Skeletal muscle cell (primary cell): ENCODE results near the gene OSBPL9.

Experiments used
- DNase-seq: peaks from one replicate; pipeline ENCODE4 v3.0.0-alpha.2; 2010; ENCODE audit warnings: low read depth
- H3K4me3 ChIP-seq: 2 replicates; pipeline ENCODE4 v1.5.1; 2011; ENCODE audit warnings: low read depth, mild to moderate bottlenecking, control low read depth, low read length, moderate library complexity

OSBPL9 gene

DNA sequence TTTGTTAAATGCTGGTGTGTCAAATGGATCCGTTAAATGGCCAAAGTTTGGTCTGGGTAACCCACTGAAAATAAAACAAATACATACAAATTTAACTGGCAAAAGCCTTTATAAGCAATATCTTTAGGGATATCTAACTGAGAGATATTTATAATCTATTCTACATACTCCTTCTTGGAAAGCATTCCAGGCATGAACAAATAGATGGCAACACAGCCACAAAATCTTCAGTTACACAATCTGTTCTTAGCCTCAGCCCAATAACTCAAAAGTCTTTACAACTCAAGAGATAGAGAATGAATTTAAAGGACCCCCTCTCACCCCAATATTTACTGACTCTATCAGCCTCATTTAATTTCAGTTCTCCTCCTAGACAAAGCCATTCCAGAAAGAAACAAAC is 202.9 kb downstream of the OSBPL9 start:
- no peak overlapping the region for H3K4me3 ChIP-seq
- no peak for DNase-seq

DNA sequence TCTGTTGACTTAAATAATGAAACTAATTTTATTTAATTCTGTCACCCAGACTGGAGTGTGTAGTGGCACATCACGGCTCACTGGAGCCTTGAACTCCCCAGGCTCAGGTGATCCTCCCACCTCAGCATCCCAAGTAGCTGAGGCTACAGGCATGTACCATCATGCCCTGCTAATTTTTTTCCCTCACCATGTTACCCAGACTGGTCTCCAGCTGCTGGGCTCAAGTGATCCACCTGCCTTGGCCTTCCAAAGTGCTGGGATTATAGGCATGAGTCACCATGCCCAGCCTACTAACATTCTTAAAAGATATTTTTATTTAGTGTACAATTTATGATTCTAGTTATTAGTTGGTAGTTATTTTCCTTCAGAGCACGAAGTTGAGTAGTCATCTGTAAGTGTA is 212.2 kb downstream of the OSBPL9 start:
- no peak overlapping the region for H3K4me3 ChIP-seq
- no peak for DNase-seq

DNA sequence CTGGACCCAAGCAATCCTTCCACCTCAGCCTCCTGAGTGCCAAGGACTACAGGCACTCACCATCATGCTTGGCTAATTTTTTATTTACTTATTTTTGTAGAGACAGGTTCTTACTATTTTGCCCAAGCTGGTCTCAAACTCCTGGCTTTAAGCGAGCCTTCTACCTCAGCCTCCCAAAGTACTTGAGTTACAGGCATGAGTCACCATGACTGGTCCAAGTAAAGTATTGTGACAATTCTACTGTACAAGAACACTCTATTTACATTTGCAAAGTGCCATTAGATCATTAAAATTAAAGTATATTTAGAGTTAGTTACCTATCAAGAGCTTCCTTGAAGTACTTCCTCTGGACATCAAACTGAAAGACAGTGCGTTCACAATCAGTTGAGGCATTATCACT is 216.8 kb downstream of the OSBPL9 start:
- no peak for DNase-seq
- H3K4me3 ChIP-seq, result no peak overlapping the region

DNA sequence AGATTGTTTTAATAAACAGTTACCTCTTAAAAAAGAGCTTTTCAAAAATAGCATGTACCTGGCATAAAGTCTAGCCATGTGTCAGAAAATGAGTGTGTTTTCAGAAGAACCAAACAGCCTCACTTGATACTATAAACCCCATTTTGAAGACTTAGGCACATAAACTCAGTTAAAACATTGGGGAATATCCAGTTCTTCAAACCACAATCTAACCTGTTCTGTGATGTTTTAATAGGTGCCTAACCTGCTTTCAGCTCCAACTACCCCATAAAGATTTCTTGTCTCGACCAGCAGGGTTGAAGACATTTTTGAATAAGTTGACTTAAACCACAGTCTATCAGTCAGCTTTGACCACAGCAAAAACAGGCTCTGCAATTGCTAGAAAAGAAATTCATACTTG is 220.4 kb downstream of the OSBPL9 start:
- H3K4me3 ChIP-seq, result no peak overlapping the region
- DNase-seq, result no peak
